Measurements from ENCODE around the gene LSM3. TPM values are rescaled to one million over a fixed set of nuclear protein-coding genes. Genes with fewer than 3 reads are reported as not detected.

Gene LSM3
- total and polyA plus RNA-seq, 4 donors: 6.4 to 10.3 (median 9.9) TPM

- Histone ChIP-seq H3K9ac (ENCODE audit: insufficient read depth in 1 of 2, low read length in 2 of 2) (no peak overlapping the region), H3K4me1 (ENCODE audit: control insufficient read depth in 5 of 5, insufficient read depth in 5 of 5, low read length in 5 of 5) (peaks cover 0 to 1% (median 0%) of the 10 kb centered on the region in 5 donors), H3K27me3 (ENCODE audit: control insufficient read depth in 3 of 3, insufficient read depth in 3 of 3, low read length in 2 of 3) (no peaks in the 10 kb centered on the region), H3K9me3 (ENCODE audit: control insufficient read depth in 4 of 4, insufficient read depth in 3 of 4, low read length in 3 of 4) (no peaks in the 10 kb centered on the region), H3K4me3 (no peak overlapping the region), H3K27ac (ENCODE audit: low read depth in 1 of 2, low read length in 1 of 2) (no peak overlapping the region), H3K36me3 (ENCODE audit: control insufficient read depth in 4 of 4, insufficient read depth in 4 of 4, low read length in 4 of 4) (peaks cover 0 to 45% (median 18%) of the 10 kb centered on the region in 4 donors)
- 96 to 99% methylated on average over 9 of the region's 9 CpGs for WGBS, 2 donors
- ATAC-seq (ENCODE audit: insufficient read depth, low FRiP score) (no peak), DNase-seq (no peak)
- no peak for TF ChIP-seq CTCF (IDR thresholded peaks at IDR 0.05; ENCODE audit: control extremely low read depth, extremely low read depth)
Measured at GRCh38 chr3:14150491-14151230, 28.0 kb upstream of the LSM3 start.

- Histone ChIP-seq H3K9me3 (ENCODE audit: control insufficient read depth in 4 of 4, insufficient read depth in 3 of 4, low read length in 3 of 4) (no peaks in the 10 kb centered on the region), H3K27me3 (ENCODE audit: control insufficient read depth in 3 of 3, insufficient read depth in 3 of 3, low read length in 2 of 3) (no peaks in the 10 kb centered on the region), H3K4me3 (no peak overlapping the region), H3K27ac (ENCODE audit: low read depth in 1 of 2, low read length in 1 of 2) (no peak overlapping the region), H3K4me1 (ENCODE audit: control insufficient read depth in 5 of 5, insufficient read depth in 5 of 5, low read length in 5 of 5) (no peaks in the 10 kb centered on the region), H3K9ac (ENCODE audit: insufficient read depth in 1 of 2, low read length in 2 of 2) (no peak overlapping the region), H3K36me3 (ENCODE audit: control insufficient read depth in 4 of 4, insufficient read depth in 4 of 4, low read length in 4 of 4) (peaks cover 6 to 43% (median 17%) of the 10 kb centered on the region in 4 donors)
- TF ChIP-seq CTCF (IDR thresholded peaks at IDR 0.05; ENCODE audit: control extremely low read depth, extremely low read depth): no peak
- no peak for DNase-seq
- WGBS, 2 donors: 91 to 92% methylated on average over 12 of the region's 12 CpGs
- ATAC-seq (ENCODE audit: insufficient read depth, low FRiP score): no peak
Measured at GRCh38 chr3:14151471-14152083, 27.0 kb upstream of the LSM3 start.

- Histone ChIP-seq H3K9ac (ENCODE audit: insufficient read depth in 1 of 2, low read length in 2 of 2) (no peak overlapping the region), H3K27ac (ENCODE audit: low read depth in 1 of 2, low read length in 1 of 2) (no peak overlapping the region), H3K4me1 (ENCODE audit: control insufficient read depth in 5 of 5, insufficient read depth in 5 of 5, low read length in 5 of 5) (no peaks in the 10 kb centered on the region), H3K36me3 (ENCODE audit: control insufficient read depth in 4 of 4, insufficient read depth in 4 of 4, low read length in 4 of 4) (peaks cover 12 to 42% (median 19%) of the 10 kb centered on the region in 4 donors), H3K4me3 (no peak overlapping the region), H3K27me3 (ENCODE audit: control insufficient read depth in 3 of 3, insufficient read depth in 3 of 3, low read length in 2 of 3) (no peaks in the 10 kb centered on the region), H3K9me3 (ENCODE audit: control insufficient read depth in 4 of 4, insufficient read depth in 3 of 4, low read length in 3 of 4) (no peaks in the 10 kb centered on the region)
- ATAC-seq (ENCODE audit: insufficient read depth, low FRiP score) (no peak), DNase-seq (no peak)
- no peak for TF ChIP-seq CTCF (IDR thresholded peaks at IDR 0.05; ENCODE audit: control extremely low read depth, extremely low read depth)
- 92% methylated on average over 11 of the region's 11 CpGs for WGBS, 2 donors
Measured at GRCh38 chr3:14152233-14152962, 26.2 kb upstream of the LSM3 start.

Data from lung (tissue), 12 donors.